Right renal cortex interstitium (tissue), 3 donors: Measurements from ENCODE around the gene SAMD11. TPM values are rescaled to one million over a fixed set of nuclear protein-coding genes. Genes with fewer than 3 reads are reported as not detected.
"Not testable (repeated sequence)": the region's sequence is repeated elsewhere in the genome, so short reads cannot be mapped to it uniquely, and the experiment has no call there.

ENCODE experiments used
- DNase-seq, 3 donors: peaks; one replicate each; pipeline ENCODE4 v3.0.0-alpha.2; 2013; ENCODE audit warnings: low read depth in 3 of 3, low spot score in 2 of 3
- polyA plus RNA-seq, 3 donors: library from polyadenylated mRNA; unstranded; fragments of 120-200 nt; gene quantifications; one replicate each; pipeline ENCODE4 v1.2.1, GENCODE V29; 2013; ENCODE audit not compliant: insufficient read length in 3 of 3

The SAMD11 gene
- polyA plus RNA-seq, 3 donors = 39.9 to 43.0 (median 42.7) TPM

DNA sequence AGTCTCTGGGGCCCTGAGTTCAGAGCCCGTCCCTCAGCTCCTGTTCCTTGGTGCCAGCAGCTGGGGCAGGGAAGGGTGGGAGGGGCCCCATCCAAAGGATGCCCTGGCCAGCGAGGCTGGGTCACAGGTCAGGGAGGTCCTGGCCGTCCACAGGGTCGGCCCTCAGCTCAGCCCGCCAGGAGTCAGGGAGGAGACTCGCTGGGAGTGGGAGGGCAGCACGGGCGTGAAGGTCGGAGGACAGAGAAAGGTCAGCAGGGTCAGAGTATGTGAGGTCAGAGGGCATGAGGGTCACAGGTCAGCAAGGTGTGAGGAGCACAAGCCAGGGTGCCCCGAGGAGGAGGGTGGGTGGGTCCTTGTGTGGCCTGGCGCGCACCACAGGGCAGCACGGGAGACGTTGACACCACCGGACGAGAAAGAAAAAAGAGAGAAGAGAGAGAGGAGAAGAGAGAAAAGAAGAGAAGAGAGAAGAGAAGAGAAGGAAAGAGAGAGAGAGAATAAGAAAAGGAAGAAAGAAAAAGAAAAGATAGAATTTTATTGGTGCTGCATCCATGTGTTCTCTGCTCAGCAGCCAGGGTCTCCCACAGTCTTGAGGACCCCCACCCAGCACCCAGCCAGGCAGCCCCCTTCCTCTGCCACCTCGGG is 51.1 kb downstream of the SAMD11 start:
- DNase-seq = no peak

DNA sequence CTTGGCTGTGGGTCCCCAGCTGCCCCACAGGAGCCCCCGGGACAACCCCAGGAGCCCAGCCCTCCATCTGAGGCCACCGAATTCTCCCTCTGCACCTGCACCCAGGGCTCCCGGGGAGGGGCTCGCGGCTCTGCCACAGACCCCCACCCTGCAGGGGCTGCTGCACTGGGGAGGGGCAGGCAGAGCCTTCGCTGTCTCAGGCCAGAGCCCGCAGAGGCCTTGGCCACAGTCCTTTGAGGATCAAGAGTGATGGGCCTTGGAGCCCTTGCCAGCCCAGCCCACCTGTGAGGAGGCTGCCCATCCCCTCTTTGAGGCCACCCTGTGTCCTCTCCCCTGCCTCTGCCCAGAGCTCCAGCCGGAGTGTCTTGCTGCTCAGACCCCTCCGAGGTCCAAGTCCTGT is 51.6 kb downstream of the SAMD11 start:
- DNase-seq = no peak

DNA sequence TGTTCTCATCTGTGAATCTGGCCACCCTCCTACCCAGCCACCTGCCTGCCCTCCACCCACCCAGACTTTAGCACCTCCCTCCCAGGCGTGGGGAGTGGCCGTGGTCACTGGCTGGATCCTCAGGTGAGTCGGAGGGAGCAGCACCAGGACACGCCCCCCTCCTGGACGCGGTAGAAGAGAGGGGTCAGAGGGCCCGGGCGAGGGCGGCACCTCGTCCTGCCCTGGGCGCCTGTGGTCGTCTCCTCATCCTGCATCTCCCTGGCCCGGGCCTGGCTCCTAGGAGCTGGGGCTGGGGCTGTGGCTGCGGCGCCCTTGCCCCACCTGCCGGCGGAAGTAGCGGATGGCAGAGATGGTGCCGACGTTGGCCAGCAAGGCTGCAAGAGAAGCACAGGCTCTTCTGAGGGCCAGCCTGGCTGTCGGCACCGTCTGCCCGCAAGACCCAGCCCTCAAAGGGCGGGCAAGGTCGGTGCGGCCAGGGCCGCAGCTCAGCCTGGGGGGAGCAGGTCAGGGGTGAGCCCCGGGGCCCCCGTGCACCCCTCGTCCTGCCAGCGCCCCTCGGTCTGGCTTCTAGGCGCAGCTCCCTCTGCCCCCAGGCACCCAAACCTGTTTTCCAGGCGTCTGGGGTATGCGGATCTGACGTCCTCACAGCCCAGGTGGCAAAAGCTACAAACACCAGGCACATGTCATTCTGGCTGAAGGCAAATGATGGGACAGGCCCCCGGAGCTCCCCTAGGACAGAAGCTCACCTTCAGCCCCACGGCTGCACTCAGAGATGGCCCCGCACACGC is 52.4 kb downstream of the SAMD11 start:
- no peak for DNase-seq

DNA sequence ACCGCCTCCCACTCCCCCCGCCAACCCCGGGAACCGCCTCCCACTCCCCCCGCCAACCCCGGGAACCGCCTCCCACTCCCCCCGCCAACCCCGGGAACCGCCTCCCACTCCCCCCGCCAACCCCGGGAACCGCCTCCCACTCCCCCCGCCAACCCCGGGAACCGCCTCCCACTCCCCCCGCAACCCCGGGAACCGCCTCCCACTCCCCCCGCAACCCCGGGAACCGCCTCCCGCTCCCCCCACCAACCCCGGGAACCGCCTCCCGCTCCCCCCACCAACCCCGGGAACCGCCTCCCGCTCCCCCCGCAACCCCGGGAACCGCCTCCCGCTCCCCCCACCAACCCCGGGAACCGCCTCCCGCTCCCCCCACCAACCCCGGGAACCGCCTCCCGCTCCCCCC is 53.1 kb downstream of the SAMD11 start:
- DNase-seq = not testable (repeated sequence)

DNA sequence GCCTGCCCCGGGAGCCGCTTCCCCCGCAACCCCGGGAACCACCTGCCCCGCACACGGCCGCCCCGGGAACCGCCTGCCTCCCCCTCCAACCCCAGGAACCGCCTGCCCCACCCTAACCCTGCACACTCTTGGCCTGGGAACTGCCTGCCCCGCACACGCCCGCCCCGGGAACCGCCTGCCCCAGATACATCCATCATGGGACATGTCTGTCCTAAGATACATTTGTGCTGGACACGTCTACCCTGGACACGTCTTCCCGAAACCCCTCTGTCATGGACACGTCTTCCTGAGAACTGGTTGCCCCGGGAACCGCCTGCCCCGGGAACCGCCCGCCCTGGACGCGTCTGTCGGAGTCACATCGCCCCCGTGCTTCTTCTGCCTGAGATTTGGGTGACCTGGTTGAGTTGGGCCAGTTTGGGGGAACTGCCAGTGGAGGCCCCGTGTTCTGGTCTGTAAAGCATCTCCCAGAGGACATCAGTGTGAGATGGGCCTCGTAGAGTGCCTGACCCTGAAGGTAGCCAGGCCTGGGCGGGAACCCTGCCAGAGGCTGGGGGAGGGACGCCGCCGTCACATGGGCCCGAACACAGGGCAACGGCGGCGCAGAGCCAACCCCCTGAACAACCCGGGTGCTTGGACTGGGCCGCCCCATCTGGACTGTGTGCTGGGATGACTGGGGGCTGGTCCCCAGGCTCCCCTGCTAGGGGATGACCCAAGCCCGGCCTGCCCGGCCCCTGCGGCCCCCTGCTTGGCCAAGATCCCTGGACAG is 54.5 kb downstream of the SAMD11 start:
- DNase-seq = no peak

DNA sequence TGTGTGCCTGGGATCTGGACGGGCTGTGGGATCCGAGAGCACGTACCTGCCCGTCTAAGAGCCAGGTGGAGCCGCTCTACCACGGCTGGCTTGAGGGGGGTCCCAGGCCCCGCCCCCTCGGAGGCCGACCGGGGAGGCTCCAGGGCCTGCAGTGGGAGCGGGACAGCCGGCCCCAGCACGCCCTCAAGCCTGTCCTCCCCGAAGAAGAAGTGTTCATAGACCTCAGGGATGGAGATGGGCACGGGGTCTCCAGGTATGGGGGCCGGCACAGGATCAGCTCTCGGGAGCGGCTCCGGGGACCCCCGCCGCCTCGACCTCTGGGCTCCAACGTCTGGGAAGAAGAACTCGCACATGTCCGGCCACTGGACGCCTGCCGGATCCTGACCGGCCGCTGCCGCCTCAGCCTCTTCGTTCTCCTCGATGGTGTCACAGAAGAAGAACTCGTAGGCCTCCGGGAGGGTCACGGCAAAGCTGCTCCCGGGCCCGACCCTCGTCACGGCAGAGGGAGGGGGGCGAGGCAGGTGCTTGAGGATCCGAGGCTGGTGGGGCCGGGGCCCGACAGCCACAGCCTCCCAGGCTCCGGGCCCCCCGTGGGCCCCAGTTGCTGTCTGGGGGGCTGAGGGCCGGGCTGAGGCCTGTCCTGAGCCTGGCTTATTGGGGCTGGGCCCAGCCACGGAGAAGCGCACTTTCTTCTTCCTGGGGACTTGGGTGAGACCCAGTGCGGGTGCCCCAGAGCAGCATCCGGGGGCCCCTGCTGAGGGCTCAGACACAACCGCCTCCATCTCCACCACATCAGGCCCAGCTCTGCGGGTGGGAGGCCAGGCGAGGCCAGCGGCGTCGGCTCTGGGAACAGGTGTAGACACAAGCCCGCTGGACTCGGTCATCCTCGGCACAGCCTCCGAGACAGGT is 55.4 kb downstream of the SAMD11 start:
- no peak for DNase-seq

DNA sequence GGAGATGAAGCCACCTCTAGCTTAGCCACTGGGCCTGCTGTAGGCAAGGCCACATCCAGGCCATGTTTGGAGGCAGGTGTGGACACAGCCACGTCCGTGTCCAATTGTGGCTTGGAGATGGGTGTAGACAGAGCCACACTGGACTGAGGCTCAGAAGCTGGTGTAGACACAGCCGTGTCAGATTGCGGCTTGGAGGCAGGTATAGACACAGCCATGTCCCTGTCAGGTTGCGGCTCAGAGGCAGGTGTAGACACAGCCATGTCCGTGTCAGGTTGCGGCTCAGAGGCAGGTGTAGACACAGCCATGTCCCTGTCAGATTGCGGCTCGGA is 56.0 kb downstream of the SAMD11 start:
- DNase-seq = no peak

DNA sequence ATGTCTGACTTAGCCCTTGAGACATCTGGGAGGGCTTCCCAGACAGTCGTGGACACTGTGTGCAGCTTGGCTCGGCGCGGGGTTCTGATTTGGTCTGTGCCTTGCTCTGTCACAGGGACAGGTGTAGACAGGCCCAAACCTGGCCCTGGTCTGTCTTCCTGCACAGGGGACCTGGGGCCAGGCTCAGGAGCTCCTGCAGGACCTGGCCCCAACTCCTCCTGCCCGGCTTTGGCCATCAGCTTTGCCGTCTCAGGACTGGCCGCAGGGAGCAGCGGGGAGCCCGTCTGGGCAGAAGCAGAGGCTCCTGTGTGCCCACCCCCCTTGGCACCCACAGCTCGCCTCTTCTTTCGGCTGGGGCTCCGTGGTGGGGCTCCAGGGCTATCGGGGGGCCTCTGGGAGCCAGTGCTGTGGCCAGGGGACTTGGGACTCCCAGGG is 56.4 kb downstream of the SAMD11 start:
- DNase-seq = no peak

DNA sequence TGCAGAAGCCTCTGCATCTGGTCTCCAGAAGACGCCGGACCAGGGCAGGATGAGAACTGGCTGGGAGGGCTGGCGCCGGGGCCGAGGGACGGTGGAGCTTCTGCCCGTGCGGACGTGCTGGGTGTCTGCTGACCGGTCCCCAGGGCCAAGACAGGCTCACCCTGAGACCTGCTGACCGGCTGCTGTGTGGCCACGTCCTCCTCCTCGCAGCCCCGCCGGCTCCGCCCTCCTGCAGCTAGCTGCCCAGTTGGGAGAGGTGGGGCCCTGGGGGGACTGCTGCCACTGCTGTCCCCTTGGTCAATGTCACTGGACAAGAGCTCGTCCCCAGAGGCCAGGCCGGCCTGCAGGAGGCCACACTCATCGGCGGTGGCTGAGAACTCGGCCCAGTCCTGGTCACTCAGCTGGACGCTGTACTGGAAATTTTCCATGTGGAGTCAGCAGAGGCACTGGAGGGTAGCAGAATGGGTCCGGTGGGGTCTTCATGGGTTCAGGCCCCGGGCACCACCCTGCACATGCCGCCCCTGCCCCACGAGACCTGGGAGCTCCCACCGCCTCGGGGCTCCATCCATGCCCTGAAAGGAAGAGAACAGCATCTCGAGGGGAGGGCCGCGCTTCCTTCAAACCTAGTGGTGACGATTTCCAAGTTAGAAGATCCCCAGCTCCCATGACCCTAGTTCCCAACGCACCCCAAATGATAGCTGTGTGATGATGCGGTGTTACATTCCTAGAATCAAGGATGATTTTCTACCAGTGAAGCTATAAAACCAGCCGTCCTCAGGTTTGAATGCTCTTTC is 57.1 kb downstream of the SAMD11 start:
- no peak for DNase-seq

DNA sequence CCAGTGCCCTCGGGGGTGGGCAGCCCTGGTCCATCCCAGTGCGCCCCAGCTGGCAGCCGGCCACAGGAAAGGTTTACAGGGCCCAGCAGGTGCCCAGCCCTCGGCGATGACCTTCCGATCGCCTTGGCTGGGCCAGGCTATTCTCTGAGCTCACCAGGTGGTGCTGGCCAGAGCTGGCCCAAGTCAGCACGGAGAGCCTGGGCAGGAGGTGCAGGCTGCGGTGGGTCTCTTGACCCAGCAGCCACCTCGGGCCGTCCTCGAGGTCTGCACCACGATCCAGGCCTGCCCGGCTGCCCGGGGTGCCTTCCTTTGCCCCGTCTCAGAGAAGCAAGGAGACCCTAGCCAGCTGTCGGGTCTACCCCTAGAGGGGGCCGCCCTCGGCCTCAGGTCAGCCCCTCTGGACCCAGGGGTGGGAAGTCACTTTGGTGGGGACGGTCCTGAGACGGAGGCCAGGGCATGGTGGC is 57.8 kb downstream of the SAMD11 start:
- no peak for DNase-seq

DNA sequence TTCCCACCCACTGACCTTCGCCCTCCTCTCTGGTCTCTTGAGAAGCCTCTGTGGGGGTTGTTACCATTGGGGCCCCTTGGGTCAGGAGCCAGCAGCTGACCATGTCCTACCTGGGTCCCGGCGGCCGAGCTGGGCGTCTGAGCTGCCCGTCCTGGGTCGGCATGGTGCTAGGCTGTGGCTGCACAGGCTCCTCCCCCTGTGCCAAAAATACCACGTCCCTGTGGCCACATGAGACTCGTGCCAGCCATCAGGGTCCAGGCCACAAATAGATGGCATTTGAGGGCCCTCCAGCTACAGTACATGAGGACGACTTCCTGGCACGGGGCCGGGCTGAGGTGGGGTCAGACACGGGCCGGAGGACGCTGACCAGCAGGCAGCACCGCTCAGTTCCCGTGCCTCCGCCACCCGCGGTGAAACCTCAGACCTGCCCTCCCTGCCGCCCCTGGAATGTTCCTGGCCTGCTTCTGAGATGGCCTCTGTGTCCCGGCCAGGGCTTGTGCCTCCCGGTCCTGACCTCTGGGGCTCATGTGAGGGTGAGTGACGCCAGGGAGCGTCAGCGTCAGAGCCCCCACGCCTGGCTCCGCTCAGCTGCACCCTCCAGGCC is 58.3 kb downstream of the SAMD11 start, which contains the start of gene PERM1:
TSS of gene PERM1 (minus strand) at position 139 of the 604 bp plus-strand sequence. CDS start 1,064 bp downstream, outside the sequence.
- no peak for DNase-seq

DNA sequence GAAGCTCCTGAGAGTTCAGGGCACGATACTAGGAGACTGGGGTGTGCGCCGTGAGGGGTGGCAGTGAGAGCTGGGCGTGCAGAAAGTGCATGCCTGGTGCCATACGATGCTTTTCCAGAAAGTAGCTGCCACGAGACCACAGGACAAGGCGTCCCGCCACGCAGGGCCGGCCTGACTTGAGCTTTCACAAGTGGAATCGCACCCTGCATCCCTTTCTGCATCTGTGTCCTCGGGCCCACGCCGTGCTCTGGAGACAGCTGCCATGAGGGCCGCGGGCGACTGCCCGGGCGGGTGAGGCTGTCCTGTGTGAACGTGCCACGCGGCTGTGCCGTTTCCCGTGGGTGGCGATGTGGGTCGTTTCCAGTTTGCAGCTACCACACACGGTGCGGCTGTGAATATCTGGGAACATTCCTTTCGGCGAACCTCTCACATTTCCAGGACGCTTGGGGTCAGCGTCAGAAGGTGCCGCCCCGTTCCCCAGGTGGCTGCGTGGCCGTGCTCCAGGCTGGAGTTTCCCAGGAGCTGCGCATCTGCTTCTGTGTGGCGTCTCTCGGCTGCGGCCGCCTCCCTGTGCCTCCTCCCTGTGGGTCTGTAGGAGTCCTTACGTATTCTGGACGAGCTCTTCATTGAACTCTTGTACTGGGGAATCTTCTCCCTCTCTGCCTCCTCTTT is 59.2 kb downstream of the SAMD11 start:
- DNase-seq = no peak

DNA sequence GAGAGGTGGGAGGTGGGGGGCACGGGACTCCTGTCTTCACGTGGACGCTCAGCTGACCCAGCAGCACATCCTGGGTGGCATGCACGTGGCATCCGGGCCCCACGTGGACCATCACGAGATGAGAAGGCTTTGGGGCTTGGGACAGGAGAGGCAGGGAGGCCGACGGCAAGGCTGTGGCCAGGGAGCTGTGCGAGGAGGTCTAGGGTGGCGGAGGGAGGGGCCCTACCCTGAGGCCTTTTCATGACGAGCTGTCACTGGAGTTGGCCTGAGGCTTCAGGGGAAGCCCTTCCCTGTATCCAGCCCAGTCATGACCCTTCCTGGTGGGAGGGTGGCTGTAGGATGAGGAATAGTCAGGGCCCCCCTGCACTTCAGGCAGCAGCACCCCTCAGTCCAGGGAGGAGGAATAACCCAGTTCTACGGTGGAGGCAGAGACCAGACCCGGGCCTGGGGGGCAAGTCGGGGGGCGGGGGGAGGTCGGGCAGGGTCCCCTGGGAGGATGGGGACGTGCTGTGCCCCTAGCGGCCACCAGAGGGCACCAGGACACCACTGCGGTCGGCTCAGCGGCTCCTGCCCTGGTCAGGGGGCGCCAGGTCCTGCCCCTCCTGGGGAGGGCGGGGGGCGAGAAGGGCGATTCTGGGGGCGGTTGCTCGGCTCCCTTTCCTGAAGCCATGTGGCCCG is 60.2 kb downstream of the SAMD11 start:
- no peak for DNase-seq

DNA sequence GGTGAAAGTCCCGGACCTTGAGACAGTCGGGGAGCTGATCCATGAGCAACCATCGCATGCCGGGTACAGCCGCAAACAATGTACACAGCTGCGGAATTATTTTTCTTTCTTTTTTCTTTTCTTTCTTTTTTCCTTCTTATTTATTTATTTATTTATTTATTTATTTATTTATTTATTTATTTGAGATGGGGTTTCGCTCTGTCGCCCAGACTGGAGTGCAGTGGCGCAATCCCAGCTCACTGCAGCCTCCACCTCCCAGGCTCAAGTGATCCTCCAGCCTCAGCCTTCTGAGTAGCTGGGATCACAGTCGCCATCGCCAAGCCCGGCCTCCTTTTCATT is 60.7 kb downstream of the SAMD11 start:
- no peak for DNase-seq

DNA sequence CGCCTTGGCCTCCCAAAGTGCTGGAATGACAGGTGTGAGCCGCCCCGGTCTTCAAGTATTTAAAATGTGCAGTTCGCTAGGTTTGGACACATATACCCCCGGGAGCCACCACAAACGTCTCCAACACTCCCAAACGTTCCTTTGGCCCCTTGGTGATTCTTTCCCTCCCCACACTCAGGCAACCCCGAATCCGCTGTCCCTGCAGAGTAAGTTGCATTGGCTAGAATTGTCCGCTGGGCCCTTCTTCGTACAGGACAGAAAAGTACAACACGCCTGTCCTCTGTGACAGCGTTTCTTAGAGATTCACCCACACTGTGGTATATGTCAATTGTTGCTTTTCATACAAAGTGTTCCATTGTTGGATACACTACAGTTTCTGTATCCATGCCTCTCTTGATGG is 61.4 kb downstream of the SAMD11 start:
- DNase-seq = no peak

DNA sequence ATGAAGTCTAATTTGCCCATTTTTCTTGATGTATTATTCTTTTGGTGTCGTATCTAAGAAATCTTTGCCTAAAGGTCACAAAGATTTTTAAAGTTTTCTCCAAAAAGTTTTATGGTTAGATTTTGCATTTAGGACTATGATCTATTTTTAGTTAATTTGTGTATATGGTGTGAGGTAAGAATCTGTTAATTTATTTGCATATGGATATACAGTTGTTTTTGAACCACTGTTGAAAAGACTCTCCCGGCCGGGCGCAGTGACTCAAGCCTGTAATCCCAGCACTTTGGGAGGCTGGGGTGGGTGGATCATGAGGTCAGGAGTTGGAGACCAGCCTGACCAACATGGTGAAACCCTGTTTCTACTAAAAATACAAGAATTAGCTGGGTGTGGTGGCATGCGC is 64.3 kb downstream of the SAMD11 start:
- DNase-seq = not testable (repeated sequence)

DNA sequence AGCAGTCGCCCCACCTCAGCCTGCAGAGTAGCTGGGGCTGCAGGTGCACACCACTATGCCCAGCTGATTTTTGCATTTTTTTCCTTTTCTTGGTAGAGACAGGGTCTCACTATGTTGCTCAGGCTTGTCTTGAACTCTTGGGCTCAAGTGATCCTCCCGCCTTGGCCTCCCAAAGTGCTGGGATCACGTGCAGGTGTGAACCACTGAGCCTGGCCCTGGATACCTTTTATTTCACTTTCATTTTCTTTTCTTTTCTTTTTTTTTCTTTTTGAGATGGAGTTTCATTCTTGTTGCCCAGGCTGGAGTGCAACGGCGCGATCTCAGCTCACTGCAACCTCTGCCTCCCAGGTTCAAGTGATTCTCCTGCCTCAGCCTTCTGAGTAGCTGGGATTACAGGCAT is 67.6 kb downstream of the SAMD11 start:
- not testable (repeated sequence) for DNase-seq

DNA sequence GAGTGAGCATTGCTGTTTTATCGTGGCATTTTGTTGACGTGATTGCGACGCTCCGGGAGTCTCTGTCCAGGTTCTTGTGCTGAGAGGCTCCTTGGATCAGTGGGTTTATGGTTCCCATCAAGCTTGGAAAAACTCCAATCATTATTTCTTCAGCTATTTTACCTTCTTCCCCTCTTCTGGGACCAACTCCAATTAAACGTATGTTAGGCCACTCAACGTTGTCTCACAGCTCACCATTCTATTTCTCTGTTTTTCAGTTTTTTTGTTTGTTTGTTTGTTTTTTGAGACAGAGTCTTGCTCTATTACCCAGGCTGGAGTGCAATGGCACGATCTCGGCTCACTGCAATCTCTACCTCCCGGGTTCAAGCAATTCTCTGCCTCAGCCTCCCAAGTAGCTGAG is 68.2 kb downstream of the SAMD11 start:
- no peak for DNase-seq
